K562 (cell line): Measurements from ENCODE around the gene RREB1. TPM values are rescaled to one million over a fixed set of nuclear protein-coding genes. Genes with fewer than 3 reads are reported as not detected.
A peak's percentile ranks its signal among the peaks of the same experiment; 100 is the strongest.

Experiments
- AFF4 ChIP-seq: sonication (generic); formaldehyde crosslinking; IDR thresholded peaks from 2 replicates; pipeline ENCODE4 v1.8.0; 2023; ENCODE audit warnings: mild to moderate bottlenecking, missing genetic modification reagents
- ASH1L ChIP-seq: fragments of 450-650 bp; IDR thresholded peaks from 2 replicates; pipeline ENCODE4 v1.6.1; 2018; ENCODE audit warnings: borderline replicate concordance, mild to moderate bottlenecking, low read depth; ENCODE audit not compliant: partially characterized antibody
- KLF1 ChIP-seq: fragments of 450-650 bp; IDR thresholded peaks from 2 replicates; pipeline ENCODE4 v1.6.1; 2016; ENCODE audit warnings: missing genetic modification characterization, missing compliant biosample characterization
- MAZ ChIP-seq, 2 experiments: fragments of 450-650 bp in 1 of 2; sonication (generic) in 1 of 2; formaldehyde crosslinking; IDR thresholded peaks in 1 of 2; conservative IDR thresholded peaks in 1 of 2; 2 replicates each; pipeline versions ENCODE4 v1.4.0 to v1.5.0; 2020; ENCODE audit warnings: mild to moderate bottlenecking in 1 of 2, missing genetic modification reagents in 1 of 2
- MYC ChIP-seq, 2 experiments: fragments of 250-450 bp in 1 of 2; sonication (Bioruptor Pico) in 1 of 2; IDR thresholded peaks; 2 replicates each; pipeline versions ENCODE4 v1.5.1 to v1.6.1; 2012 to 2021; ENCODE audit warnings: low read depth in 2 of 2, borderline replicate concordance in 1 of 2, improper control_type of control experiment in 1 of 2, low read length in 1 of 2, mild to moderate bottlenecking in 1 of 2, moderate library complexity in 1 of 2
- NCOA1 ChIP-seq: fragments of 450-650 bp; IDR thresholded peaks from 2 replicates; pipeline ENCODE4 v1.6.1; 2016; ENCODE audit warnings: low read depth
- POLR3A ChIP-seq: IDR thresholded peaks from 2 replicates; pipeline ENCODE4 v1.6.1; 2011; ENCODE audit warnings: borderline replicate concordance, mild to moderate bottlenecking, moderate library complexity; ENCODE audit not compliant: insufficient read length, insufficient read depth; ENCODE audit errors: extremely low read depth
- RBM14 ChIP-seq: fragments of 200-400 bp; formaldehyde crosslinking; IDR thresholded peaks from 2 replicates; pipeline ENCODE4 v1.6.1; 2018; ENCODE audit warnings: low read depth, mild to moderate bottlenecking, low read length, moderate library complexity, borderline replicate concordance; ENCODE audit not compliant: insufficient read depth
- SMARCA4 ChIP-seq: fragments of 450-650 bp; IDR thresholded peaks from 2 replicates; pipeline ENCODE4 v1.6.1; 2016
- ZBTB11 ChIP-seq, 3 experiments: fragments of 200-800 bp in 1 of 3; fragments of 250-450 bp in 1 of 3; fragments of 450-650 bp in 1 of 3; sonication (Bioruptor Pico) in 1 of 3; sonication (Bioruptor generic) in 1 of 3; formaldehyde crosslinking in 1 of 3; IDR thresholded peaks; 2 replicates each; pipeline versions ENCODE4 v1.6.1 to v1.8.0; 2016 to 2022; ENCODE audit warnings: mild to moderate bottlenecking in 2 of 3, missing genetic modification characterization in 2 of 3, missing compliant biosample characterization in 1 of 3, moderate library complexity in 1 of 3
- ZNF133 ChIP-seq: fragments of 250-450 bp; sonication (Bioruptor Pico); IDR thresholded peaks from 2 replicates; pipeline ENCODE4 v1.4.0; 2020; ENCODE audit warnings: mild to moderate bottlenecking
- ZNF277 ChIP-seq: fragments of 250-450 bp; sonication (Bioruptor Pico); IDR thresholded peaks from 2 replicates; pipeline ENCODE4 v1.8.0; 2022; ENCODE audit warnings: inconsistent platforms, mild to moderate bottlenecking, moderate library complexity, borderline replicate concordance
- ZNF583 ChIP-seq: fragments of 250-450 bp; sonication (Bioruptor Pico); IDR thresholded peaks from 2 replicates; pipeline ENCODE4 v1.4.0; 2020
- polyA plus RNA-seq, 8 experiments: library from polyadenylated mRNA; depleted of rRNA in 4 of 8; stranded (reverse) in 5 of 8; unstranded in 3 of 8; fragments of >200 nt; fragmentation: Nextera tagmentation in 2 of 8; fragmentation: Illumina TruSeq in 1 of 8; extraction: Ambion mirVana in 2 of 8; extraction: Trizol in 1 of 8; gene quantifications; 2 replicates each; pipeline versions ENCODE4 v1.2.1 to v1.2.3, GENCODE V29; 2011 to 2014; ENCODE audit warnings: inconsistent platforms in 1 of 8, missing spikeins in 1 of 8
- total RNA-seq, 7 experiments: library from RNA; depleted of rRNA in 6 of 7; stranded (reverse); fragments of >200 nt in 6 of 7; fragmentation: Illumina TruSeq in 2 of 7; extraction: Trizol in 2 of 7; gene quantifications; 2 replicates each; pipeline versions ENCODE4 v1.2.1 to v1.2.3, GENCODE V29; 2011 to 2021; ENCODE audit warnings: low replicate concordance in 1 of 7

RREB1 gene
- total and polyA plus RNA-seq, 9 of the 15 experiments (the other 6 are each of a cell fraction or from before 2014, with no cell fraction given), result 3.3 to 64.2 (median 19.3) TPM

- TF ChIP-seq ZBTB11 (CRISPR knock-in tag; IDR thresholded peaks at IDR 0.05) (no peak), ZNF133 (CRISPR knock-in tag) (no peak), AFF4 (CRISPR knock-in tag) (0 out of 2 replicates have a peak, but pooled peaks have one; percentile 17), KLF1 (tag) (no peak), SMARCA4 (no peak), ASH1L (peak; percentile 22), ZNF583 (no peak), RBM14 (no peak), MYC (IDR thresholded peaks at IDR 0.05; ENCODE audit: low read depth, low read length) (no peak), MYC (CRISPR knock-in tag; IDR thresholded peaks at IDR 0.05; ENCODE audit: borderline replicate concordance, low read depth) (no peak), NCOA1 (no peak), MAZ (CRISPR knock-in tag; conservative IDR thresholded peaks at IDR 0.05 in 1 of 2, IDR thresholded peaks at IDR 0.05 in 1 of 2) (0 out of 4 replicates have a peak, but pooled peaks of 1 of the 2 experiments have one; percentile 20), ZNF277 (CRISPR knock-in tag) (no peak), POLR3A (no peak)
Measured at GRCh38 chr6:7110092-7110792, 2.5 kb downstream of the RREB1 start (continued).
